ENCODE results near the gene NAA38.

DNA sequence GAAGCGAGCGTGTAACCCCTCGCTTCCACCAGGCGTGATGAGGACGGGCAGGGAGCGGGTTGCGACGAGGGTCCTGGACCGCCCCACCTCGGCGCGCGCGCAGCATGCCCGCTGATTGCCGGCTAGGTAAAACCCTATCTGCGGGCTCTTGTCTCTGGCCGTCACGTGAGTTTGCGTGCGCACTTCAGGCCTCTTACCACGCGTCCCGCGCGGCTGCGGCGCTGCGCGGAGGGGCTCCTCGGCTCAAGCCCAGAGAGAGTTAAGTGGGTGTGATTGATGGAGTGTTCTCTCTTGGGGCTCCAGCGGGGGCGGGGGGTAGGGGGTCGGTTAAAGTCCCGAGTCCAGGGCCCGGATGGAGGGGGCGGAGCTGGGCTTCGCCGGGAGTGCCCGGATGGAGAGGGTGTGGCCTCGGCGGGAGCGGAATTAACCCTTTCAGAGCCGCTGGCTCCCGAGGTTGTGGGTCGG is 15.4 kb downstream of the NAA38 start:
- TF ChIP-seq POLR2A (IDR thresholded peaks at IDR 0.05) (no peak), EP300 (IDR thresholded peaks at IDR 0.05) (no peak)

Data from ovary (tissue), 1 donor.